Endothelial cell (in vitro differentiated cells): ENCODE data around the gene TENT5C. TPM values are rescaled to one million over a fixed set of nuclear protein-coding genes. Genes with fewer than 3 reads are reported as not detected.
A peak's percentile ranks its signal among the peaks of the same experiment; 100 is the strongest.

Experiments
- DNase-seq: peaks from one replicate; pipeline ENCODE4 v3.0.0; 2021; ENCODE audit warnings: low spot score
- H3K27ac Mint-ChIP-seq: one replicate; pipeline ENCODE4 v1.8.0; 2021; ENCODE audit warnings: mixed read lengths, inconsistent platforms; ENCODE audit not compliant: unreplicated experiment
- H3K27me3 Mint-ChIP-seq: one replicate; pipeline ENCODE4 v1.8.0; 2021; ENCODE audit warnings: mild to moderate bottlenecking, moderate library complexity, mixed read lengths, inconsistent platforms; ENCODE audit not compliant: unreplicated experiment
- H3K36me3 Mint-ChIP-seq: one replicate; pipeline ENCODE4 v1.8.0; 2021; ENCODE audit warnings: mild to moderate bottlenecking, low read depth, mixed read lengths, inconsistent platforms; ENCODE audit not compliant: unreplicated experiment
- H3K4me1 Mint-ChIP-seq: one replicate; pipeline ENCODE4 v1.8.0; 2021; ENCODE audit warnings: mild to moderate bottlenecking, mixed read lengths, inconsistent platforms; ENCODE audit not compliant: unreplicated experiment
- H3K4me3 Mint-ChIP-seq: one replicate; pipeline ENCODE4 v1.8.0; 2021; ENCODE audit warnings: mild to moderate bottlenecking, mixed read lengths, inconsistent platforms; ENCODE audit not compliant: unreplicated experiment
- H3K9me3 Mint-ChIP-seq: one replicate; pipeline ENCODE4 v1.8.0; 2021; ENCODE audit warnings: mixed read lengths, inconsistent platforms; ENCODE audit not compliant: unreplicated experiment
- CTCF ChIP-seq: fragments of 200-600 bp; sonication (generic); IDR thresholded peaks from one replicate; pipeline ENCODE4 v1.5.0; 2021; ENCODE audit warnings: antibody characterized with exemption; ENCODE audit not compliant: unreplicated experiment
- total RNA-seq: library from RNA; stranded (reverse); fragmentation: NEBNext Ultra II Directional; extraction: Animal tissue kit (Norgen Biotek cat#: 25700); gene quantifications from one replicate; pipeline ENCODE4 v1.2.1, GENCODE V29; 2021; ENCODE audit not compliant: unreplicated experiment

The TENT5C gene
- total RNA-seq, 1 donor from 2014 or later = 0.05 TPM

GRCh38 chr1:117674521-117675400 lies 68.9 kb downstream of the TENT5C start:
- peak; percentile 15 for DNase-seq
- Mint-ChIP-seq H3K4me1 (no peaks in the 10 kb centered on the region), H3K4me3 (no peak overlapping the region), H3K27me3 (peaks cover 3% of the 10 kb centered on the region), H3K27ac (no peak overlapping the region), H3K36me3 (no peaks in the 10 kb centered on the region), H3K9me3 (no peaks in the 10 kb centered on the region)
- no peak for TF ChIP-seq CTCF

- TF ChIP-seq CTCF = no peak
- no peaks in the 10 kb centered on the region for H3K36me3 Mint-ChIP-seq
- DNase-seq = no peak
- no peak overlapping the region for H3K27ac Mint-ChIP-seq
- H3K9me3 Mint-ChIP-seq = no peaks in the 10 kb centered on the region
- no peak overlapping the region for H3K4me3 Mint-ChIP-seq
- H3K4me1 Mint-ChIP-seq = no peaks in the 10 kb centered on the region
- peaks cover 4% of the 10 kb centered on the region for H3K27me3 Mint-ChIP-seq
Observed at GRCh38 chr1:117675907-117676430, 70.1 kb downstream of the TENT5C start.

GRCh38 chr1:117676615-117677130 lies 70.8 kb downstream of the TENT5C start:
- no peak for TF ChIP-seq CTCF
- Mint-ChIP-seq H3K36me3 (no peaks in the 10 kb centered on the region), H3K27ac (no peak overlapping the region), H3K4me3 (no peak overlapping the region), H3K27me3 (peaks cover 6% of the 10 kb centered on the region), H3K4me1 (no peaks in the 10 kb centered on the region), H3K9me3 (no peaks in the 10 kb centered on the region)
- DNase-seq = no peak

Other genes starting within 250 kb of the TENT5C start
- gene MAN1A2, start 238.6 kb upstream of the TENT5C start, total RNA-seq = 36.4 TPM